HL-60 (cell line): ENCODE measurements around the gene OR11L1.

Experiments
- CTCF ChIP-seq: IDR thresholded peaks from one replicate; pipeline ENCODE4 v1.5.1; 2011; ENCODE audit warnings: low read length, control low read depth, inconsistent platforms; ENCODE audit not compliant: insufficient read depth
- POLR2AphosphoS5 ChIP-seq: IDR thresholded peaks from 2 replicates; pipeline ENCODE4 v1.6.1; 2012; ENCODE audit warnings: low read depth

GRCh38 chr1:247812637-247813036 is 29.1 kb downstream of the OR11L1 start:
- no peak for TF ChIP-seq CTCF
- TF ChIP-seq POLR2AphosphoS5, result no peak
